Lower leg skin (tissue), 3 donors: Measurements from ENCODE around the gene S1PR4.
"Not testable (repeated sequence)": the region's sequence is repeated elsewhere in the genome, so short reads cannot be mapped to it uniquely, and the experiment has no call there.

Experiments used
- CTCF ChIP-seq, 3 donors: fragments of 450-650 bp; IDR thresholded peaks; one replicate each; pipeline ENCODE4 v1.5.1; 2016; ENCODE audit warnings: antibody characterized with exemption in 3 of 3, mild to moderate bottlenecking in 3 of 3, moderate library complexity in 2 of 3
- POLR2A ChIP-seq, 2 donors: fragments of 450-650 bp; IDR thresholded peaks; one replicate each; pipeline ENCODE4 v1.6.1; 2016 to 2017; ENCODE audit warnings: antibody characterized with exemption in 2 of 2, mild to moderate bottlenecking in 1 of 2, moderate library complexity in 1 of 2

DNA sequence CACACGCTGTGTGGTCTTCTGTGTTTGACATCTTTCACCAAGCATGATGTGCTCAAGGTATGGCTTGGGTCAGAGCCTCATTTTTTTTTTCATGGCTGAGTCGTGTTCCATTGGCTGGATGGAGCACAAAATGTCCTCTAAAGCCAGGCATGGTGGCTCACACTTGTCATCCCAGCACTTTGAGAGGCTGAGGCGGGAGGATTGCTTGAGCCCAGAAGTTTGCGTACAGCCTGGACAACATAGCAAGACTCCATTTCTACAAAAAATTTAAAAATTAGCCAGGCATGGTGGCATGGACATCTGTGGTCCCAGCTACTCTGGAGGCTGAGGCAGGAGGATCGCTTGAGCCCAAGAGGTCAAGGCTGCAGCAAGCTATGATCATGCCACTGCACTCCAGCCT, 43.0 kb downstream of the S1PR4 start:
- TF ChIP-seq POLR2A, CTCF (IDR thresholded peaks at IDR 0.05): not testable (repeated sequence)
